ENCODE results near the gene CLASP1. TPM values are rescaled to one million over a fixed set of nuclear protein-coding genes. Genes with fewer than 3 reads are reported as not detected.
A peak's percentile ranks its signal among the peaks of the same experiment; 100 is the strongest.
"Not testable (repeated sequence)": the region's sequence is repeated elsewhere in the genome, so short reads cannot be mapped to it uniquely, and the experiment has no call there.

The CLASP1 gene
- total RNA-seq, 2 donors from 2014 or later: 63.4 to 69.5 TPM

DNA sequence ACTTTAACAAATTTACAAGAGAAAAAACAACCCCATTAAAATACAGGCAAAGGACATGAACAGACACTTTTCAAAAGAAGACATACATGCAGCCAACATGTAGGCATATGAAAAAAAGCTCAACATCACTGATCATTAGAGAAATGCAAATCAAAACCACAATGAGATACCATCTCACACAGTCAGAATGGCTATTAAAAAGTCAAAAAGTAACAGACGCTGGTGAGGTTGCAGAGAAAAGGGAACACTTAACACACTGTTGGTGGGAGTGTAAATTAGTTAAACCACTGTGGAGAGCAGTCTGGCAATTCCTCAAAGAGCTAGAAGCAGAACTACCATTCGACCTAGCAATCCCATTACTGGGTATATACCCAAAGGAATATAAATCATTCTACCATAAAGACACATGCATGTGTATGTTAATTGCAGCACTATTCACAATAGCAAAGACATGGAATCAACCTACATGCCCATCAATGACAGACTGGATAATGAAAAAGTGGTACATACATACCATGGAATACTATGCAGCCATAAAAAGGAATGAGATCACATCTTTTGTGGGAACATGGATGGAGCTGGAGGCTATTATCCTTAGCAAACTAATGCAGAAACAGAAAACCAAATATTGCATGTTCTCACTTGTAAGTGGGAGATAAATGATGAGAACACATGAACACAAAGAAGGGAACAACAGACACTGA is 96.6 kb downstream of the CLASP1 start:
- not testable (repeated sequence) for ATAC-seq

DNA sequence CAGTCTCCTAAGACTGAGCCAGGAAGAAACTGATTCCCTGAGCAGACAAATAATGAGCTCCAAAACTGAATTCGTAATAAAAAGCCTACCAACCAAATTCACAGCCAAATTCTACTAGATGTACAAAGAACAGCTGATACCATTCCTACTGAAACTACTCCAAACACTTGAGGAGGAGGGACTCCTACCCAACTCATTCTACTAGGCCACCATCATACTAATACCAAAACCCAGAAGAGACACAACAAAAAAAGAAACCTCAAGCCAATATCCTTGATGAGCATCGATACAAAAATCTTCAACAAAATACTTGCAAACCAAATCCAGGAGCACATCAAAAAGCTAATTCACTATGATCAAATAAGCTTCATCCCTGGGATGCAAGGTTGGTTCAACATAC is 98.6 kb downstream of the CLASP1 start:
- H3K27me3 Mint-ChIP-seq: no peaks in the 10 kb centered on the region
- H3K36me3 Mint-ChIP-seq (ENCODE audit: low read depth): no peaks in the 10 kb centered on the region
- no peak for ATAC-seq
- H3K9me3 ChIP-seq (ENCODE audit: control insufficient read depth, low read length, poor library complexity, severe bottlenecking): no peaks in the 10 kb centered on the region
- no peak overlapping the region for H3K4me3 Mint-ChIP-seq
- no peak overlapping the region for H3K27ac Mint-ChIP-seq
- DNase-seq: no peak
- peaks cover 40% of the 10 kb centered on the region for H3K4me1 Mint-ChIP-seq

More for the DNA sequence above, 96.6 kb downstream of the CLASP1 start:
- H3K4me3 Mint-ChIP-seq; H3K27me3 Mint-ChIP-seq; H3K27ac Mint-ChIP-seq; H3K36me3 Mint-ChIP-seq (ENCODE audit: low read depth); H3K9me3 ChIP-seq (ENCODE audit: control insufficient read depth, low read length, poor library complexity, severe bottlenecking); DNase-seq: not testable (repeated sequence)
- H3K4me1 Mint-ChIP-seq: peaks cover 42% of the 10 kb centered on the region

DNA sequence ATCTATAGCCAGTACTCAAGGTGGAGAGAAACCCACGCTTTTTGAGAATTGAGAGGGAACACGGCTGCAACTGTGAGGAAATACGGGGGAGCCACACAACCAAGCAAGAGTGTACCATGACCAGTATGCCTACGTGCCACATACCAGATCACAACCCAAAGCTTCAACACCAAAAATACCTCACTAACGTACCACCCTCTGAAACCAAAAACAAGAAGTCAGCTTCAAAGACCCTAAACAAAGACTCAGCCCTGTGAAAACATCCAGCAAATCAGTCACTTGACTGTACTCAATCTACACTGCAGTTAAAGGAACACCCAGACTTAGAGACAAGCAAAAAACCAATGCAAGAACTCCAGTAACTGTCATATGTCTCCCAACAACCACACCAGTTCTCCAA is 101.6 kb downstream of the CLASP1 start:
- H3K27ac Mint-ChIP-seq: no peak overlapping the region
- H3K4me3 Mint-ChIP-seq: no peak overlapping the region
- ATAC-seq (no peak), DNase-seq (no peak)
- peaks cover 2% of the 10 kb centered on the region for H3K36me3 Mint-ChIP-seq (ENCODE audit: low read depth)
- peaks cover 43% of the 10 kb centered on the region for H3K4me1 Mint-ChIP-seq
- H3K27me3 Mint-ChIP-seq: no peaks in the 10 kb centered on the region
- no peaks in the 10 kb centered on the region for H3K9me3 ChIP-seq (ENCODE audit: control insufficient read depth, low read length, poor library complexity, severe bottlenecking)

DNA sequence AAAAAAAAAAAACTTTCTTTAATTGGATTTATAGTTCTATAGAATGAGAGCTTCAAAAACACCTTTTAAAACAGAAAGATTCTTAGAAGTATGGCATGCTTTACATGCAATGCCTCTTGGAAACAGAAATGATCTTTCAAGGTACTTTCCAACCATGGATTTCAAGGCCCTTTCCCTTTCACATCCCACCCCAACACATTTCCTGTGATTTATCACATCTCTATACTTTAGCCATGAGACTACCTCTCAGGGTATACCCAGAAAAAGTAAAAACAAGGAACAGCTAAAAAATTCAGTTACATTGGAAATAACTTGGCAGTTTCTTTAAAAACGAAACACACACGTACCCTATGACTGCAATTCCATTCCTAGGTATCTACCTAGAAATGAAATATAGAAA is 103.3 kb downstream of the CLASP1 start:
- Mint-ChIP-seq H3K4me1 (peaks cover 37% of the 10 kb centered on the region), H3K36me3 (ENCODE audit: low read depth) (peaks cover 2% of the 10 kb centered on the region)

DNA sequence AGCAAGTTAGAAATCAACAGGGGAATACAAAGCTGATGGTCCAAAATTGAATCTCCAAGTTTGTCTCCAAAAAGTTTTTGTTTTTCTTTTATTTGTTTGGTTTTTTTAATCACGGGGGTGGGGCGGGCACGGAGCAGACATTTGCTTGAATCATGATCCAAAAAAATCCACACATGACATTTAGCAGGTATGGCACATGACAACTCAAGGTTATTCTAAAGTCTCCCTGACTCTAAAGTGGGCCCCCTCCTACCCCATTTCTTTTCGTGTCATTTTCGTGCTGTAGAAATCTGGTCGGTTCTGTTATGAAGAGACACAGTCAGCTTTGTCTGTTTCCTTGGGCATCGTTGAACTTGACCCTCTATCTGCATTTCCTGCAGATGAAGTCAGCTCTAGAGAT is 104.0 kb downstream of the CLASP1 start:
- no peaks in the 10 kb centered on the region for H3K27me3 Mint-ChIP-seq
- H3K9me3 ChIP-seq (ENCODE audit: control insufficient read depth, low read length, poor library complexity, severe bottlenecking): no peaks in the 10 kb centered on the region
- peaks cover 2% of the 10 kb centered on the region for H3K36me3 Mint-ChIP-seq (ENCODE audit: low read depth)
- H3K4me3 Mint-ChIP-seq: no peak overlapping the region
- ATAC-seq (no peak), DNase-seq (no peak)
- H3K27ac Mint-ChIP-seq: peak overlapping the region; percentile 24
- H3K4me1 Mint-ChIP-seq: peaks cover 32% of the 10 kb centered on the region

More for the DNA sequence above, 103.3 kb downstream of the CLASP1 start:
- H3K4me3 Mint-ChIP-seq: no peak overlapping the region
- peak overlapping the region; percentile 24 for H3K27ac Mint-ChIP-seq
- H3K9me3 ChIP-seq (ENCODE audit: control insufficient read depth, low read length, poor library complexity, severe bottlenecking): no peaks in the 10 kb centered on the region
- no peaks in the 10 kb centered on the region for H3K27me3 Mint-ChIP-seq
- no peak for ATAC-seq
- DNase-seq: no peak

DNA sequence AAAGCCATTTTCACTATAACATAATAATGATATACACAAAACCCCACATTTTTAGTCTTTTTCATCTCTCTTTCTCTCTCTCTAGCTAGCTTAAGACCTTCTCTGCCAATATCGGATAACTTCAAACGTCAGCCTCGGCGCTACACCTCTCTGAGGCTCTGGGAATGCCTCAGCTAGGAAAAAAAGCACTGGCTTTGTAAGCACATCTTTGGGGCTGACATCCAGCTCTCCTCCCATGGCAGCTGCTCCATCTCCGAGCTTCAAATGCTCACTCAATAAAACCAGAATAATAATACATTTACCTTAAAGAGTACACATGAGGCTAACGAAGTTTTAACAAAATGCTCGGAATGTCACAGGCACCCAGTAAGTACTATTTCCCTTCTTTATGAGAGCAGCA is 107.8 kb downstream of the CLASP1 start:
- ATAC-seq: no peak
- peaks cover 35% of the 10 kb centered on the region for H3K4me1 Mint-ChIP-seq
- H3K27ac Mint-ChIP-seq: no peak overlapping the region

DNA sequence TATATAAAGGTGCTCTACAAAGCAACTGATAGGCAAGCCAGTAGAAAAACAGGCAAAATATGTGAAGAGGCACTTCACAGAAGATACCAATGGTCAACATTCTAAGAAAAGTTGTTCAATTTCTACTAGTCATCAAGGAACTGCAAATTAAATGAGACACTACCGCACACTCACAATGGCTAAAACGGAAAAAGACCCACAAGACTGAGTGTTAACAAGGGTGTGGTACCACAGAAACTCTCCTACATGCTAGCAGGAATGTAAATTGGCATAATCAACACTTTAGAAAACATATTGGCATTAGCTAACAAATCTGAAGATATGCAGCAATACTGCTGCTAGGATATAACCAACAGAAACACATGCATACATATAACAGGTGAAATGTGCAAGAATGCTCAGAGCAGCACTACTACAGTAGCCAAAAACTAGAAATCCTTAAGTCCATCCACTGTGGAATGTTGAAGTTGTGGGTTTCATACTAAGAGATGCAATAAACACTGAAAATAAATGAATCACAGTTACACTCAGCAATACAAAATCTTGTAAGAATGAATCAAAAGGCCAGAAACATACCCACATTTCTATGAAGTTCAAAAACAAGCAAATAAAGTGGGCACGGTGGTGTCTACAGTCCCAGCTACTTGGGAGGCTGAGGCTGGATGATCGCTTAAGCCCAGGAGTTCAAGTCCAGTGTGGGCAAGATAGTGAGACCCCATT is 109.4 kb downstream of the CLASP1 start:
- Mint-ChIP-seq H3K4me1 (peaks cover 28% of the 10 kb centered on the region), H3K27me3 (no peaks in the 10 kb centered on the region), H3K27ac (peak overlapping the region; percentile 61), H3K36me3 (ENCODE audit: low read depth) (peaks cover 2% of the 10 kb centered on the region), H3K4me3 (peak overlapping the region; percentile 26)
- no peaks in the 10 kb centered on the region for H3K9me3 ChIP-seq (ENCODE audit: control insufficient read depth, low read length, poor library complexity, severe bottlenecking)
- DNase-seq (no peak), ATAC-seq (no peak)

More for the DNA sequence above, 107.8 kb downstream of the CLASP1 start:
- Mint-ChIP-seq H3K27me3 (no peaks in the 10 kb centered on the region), H3K36me3 (ENCODE audit: low read depth) (peaks cover 2% of the 10 kb centered on the region), H3K4me3 (no peak overlapping the region)
- H3K9me3 ChIP-seq (ENCODE audit: control insufficient read depth, low read length, poor library complexity, severe bottlenecking): no peaks in the 10 kb centered on the region
- DNase-seq: no peak

DNA sequence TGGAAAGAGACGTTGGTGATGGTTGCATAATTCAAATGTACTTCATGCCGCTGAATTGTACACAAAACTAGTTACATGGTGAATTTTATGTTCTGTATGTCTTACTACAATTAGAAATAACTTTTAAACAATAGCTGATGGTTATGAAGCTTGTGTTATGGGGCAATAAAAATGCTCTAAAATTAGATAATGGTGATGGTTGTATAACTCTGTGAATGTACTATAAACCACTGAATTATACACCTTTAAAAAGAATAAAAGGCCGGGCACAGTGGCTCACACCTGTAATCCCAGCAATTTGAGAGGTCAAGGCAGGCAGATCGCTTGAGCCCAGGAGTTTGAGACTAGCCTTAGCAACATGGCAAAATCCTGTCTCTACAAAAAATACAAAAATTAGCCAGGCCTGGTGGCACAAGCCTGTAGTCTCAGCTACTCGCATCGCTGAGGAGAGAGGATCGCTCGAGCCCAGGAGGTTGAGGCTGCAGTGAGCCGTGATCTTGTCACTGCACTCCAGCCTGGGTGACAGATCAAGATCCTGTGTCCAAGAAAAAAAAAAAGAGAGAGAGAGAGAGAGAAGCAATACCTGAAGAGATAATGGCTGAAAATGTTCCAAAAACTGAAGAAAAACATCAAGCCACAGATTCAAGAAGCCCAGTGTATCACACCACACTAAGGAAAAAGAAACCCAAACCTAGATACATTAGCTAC is 112.3 kb downstream of the CLASP1 start:
- no peaks in the 10 kb centered on the region for H3K27me3 Mint-ChIP-seq
- H3K36me3 Mint-ChIP-seq (ENCODE audit: low read depth): no peaks in the 10 kb centered on the region
- H3K27ac Mint-ChIP-seq: peak overlapping the region; percentile 76
- peaks cover 31% of the 10 kb centered on the region for H3K4me1 Mint-ChIP-seq
- H3K4me3 Mint-ChIP-seq: no peak overlapping the region
- no peak for ATAC-seq
- H3K9me3 ChIP-seq (ENCODE audit: control insufficient read depth, low read length, poor library complexity, severe bottlenecking): no peaks in the 10 kb centered on the region
- no peak for DNase-seq

DNA sequence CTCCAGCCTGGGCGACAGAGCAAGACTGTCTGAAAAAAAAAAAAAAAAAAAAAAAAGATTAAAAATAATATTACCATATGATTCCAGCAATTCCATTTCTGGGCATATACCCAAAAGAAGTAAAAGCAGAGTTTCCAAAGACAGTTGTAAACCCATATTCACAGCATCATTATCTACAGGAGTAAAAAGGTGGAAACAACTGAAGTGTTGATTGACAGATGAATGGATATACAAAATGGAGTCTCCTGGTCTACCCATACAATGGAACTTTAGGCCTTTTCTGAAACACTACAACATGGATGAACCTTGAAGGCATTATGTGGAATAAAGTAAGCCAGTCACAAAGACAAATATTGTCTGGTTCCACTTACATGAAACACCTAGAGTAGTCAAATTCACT is 112.9 kb downstream of the CLASP1 start:
- no peaks in the 10 kb centered on the region for H3K9me3 ChIP-seq (ENCODE audit: control insufficient read depth, low read length, poor library complexity, severe bottlenecking)
- H3K36me3 Mint-ChIP-seq (ENCODE audit: low read depth): no peaks in the 10 kb centered on the region
- H3K4me3 Mint-ChIP-seq: no peak overlapping the region
- no peak for DNase-seq
- H3K27ac Mint-ChIP-seq: peak overlapping the region; percentile 76
- no peak for ATAC-seq
- H3K4me1 Mint-ChIP-seq: peaks cover 31% of the 10 kb centered on the region
- H3K27me3 Mint-ChIP-seq: no peaks in the 10 kb centered on the region

DNA sequence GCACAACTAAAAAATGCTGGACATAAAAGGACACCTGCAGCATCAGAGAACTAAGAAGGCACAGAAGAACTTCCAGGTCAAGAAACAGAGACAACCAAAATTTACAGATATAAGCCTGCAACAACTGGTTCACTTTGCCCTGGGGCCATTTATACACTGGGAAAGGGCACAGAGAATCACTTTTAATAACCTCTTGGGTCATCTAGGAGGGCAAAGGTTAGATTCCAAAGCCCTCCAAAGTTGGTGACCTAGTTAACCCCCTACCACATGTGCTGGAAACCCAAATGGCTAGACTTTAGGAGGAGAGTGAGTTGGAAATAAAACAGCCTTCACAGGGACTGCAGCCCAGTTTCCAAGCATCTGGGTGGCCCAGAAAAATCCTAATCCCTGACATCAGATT is 115.3 kb downstream of the CLASP1 start:
- H3K4me1 Mint-ChIP-seq: peaks cover 31% of the 10 kb centered on the region
- H3K27me3 Mint-ChIP-seq: no peaks in the 10 kb centered on the region
- no peak overlapping the region for H3K4me3 Mint-ChIP-seq
- no peaks in the 10 kb centered on the region for H3K36me3 Mint-ChIP-seq (ENCODE audit: low read depth)
- no peaks in the 10 kb centered on the region for H3K9me3 ChIP-seq (ENCODE audit: control insufficient read depth, low read length, poor library complexity, severe bottlenecking)
- DNase-seq (no peak), ATAC-seq (no peak)
- peak overlapping the region; percentile 49 for H3K27ac Mint-ChIP-seq

DNA sequence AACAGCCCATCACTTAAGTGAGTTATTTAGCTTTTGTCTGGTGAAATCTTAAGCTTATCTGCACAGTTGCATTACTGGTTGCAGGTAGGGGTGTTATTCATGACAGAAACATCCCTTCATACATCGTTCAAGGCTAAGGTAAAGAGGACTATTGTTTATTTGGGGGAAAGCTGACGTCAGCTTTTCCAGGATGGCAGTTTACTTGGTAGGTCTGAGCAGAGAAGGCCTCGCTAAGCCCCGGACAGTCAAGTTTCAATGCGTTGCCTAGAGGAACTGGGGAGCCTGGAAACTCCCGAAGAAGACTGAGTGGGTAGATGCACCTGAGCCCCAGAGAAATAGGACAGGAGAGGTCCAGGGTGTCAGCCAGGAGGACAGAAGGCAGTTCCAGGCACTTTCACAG is 116.4 kb downstream of the CLASP1 start:
- DNase-seq (no peak), ATAC-seq (no peak)
- peak overlapping the region; percentile 49 for H3K27ac Mint-ChIP-seq
- peaks cover 37% of the 10 kb centered on the region for H3K4me1 Mint-ChIP-seq
- H3K4me3 Mint-ChIP-seq: no peak overlapping the region
- no peaks in the 10 kb centered on the region for H3K36me3 Mint-ChIP-seq (ENCODE audit: low read depth)
- no peaks in the 10 kb centered on the region for H3K27me3 Mint-ChIP-seq
- no peaks in the 10 kb centered on the region for H3K9me3 ChIP-seq (ENCODE audit: control insufficient read depth, low read length, poor library complexity, severe bottlenecking)

DNA sequence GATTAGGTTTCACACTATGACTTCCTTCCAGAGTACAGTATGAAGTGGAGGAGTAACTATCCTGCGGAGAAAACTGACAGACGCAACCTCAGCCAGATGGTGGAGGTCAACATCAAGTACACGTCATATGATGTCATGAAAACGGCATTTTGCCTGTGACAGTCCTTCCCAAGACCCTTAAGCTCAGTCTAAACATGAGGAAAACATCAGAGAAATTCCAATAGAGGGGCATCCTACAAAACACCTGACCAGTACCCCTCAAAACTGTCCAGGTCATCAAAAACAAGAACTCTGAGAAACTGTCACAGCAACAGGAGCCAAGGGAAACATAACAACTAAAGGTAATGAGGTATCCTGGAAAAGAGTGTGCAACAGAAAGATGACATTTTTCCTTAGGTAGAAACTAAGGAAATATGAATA is 116.9 kb downstream of the CLASP1 start:
- Mint-ChIP-seq H3K27me3 (no peaks in the 10 kb centered on the region), H3K36me3 (ENCODE audit: low read depth) (no peaks in the 10 kb centered on the region), H3K27ac (peak overlapping the region; percentile 99), H3K4me3 (no peak overlapping the region), H3K4me1 (peaks cover 39% of the 10 kb centered on the region)
- no peaks in the 10 kb centered on the region for H3K9me3 ChIP-seq (ENCODE audit: control insufficient read depth, low read length, poor library complexity, severe bottlenecking)
- no peak for DNase-seq
- no peak for ATAC-seq

DNA sequence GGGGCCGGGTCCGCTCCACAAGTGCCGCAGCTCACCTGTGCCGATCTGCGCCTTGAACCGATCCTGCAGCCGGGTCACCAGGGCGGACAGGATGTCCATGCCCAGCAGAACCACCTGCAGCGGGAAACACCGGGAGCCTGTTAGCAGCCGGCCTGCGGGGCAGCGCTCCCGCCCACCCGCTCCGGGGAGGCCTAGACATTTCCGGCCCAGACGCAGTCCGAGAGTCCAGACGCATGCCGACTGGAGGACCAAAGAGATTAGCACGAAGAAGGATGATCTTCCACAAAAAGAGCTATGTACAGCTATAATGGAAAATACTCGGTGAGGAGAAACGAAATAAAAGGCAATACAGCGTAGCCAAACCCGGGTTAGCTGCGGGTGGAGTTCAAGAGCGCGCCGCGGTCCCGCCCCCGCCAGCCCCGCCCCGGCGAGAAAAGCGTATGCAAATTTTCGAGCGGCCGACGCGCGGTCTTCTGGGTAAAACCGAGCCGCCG is 119.0 kb downstream of the CLASP1 start:
- Mint-ChIP-seq H3K4me1 (peaks cover 30% of the 10 kb centered on the region), H3K27ac (peak overlapping the region; percentile 99), H3K36me3 (ENCODE audit: low read depth) (no peaks in the 10 kb centered on the region), H3K4me3 (peak overlapping the region; percentile 96), H3K27me3 (no peaks in the 10 kb centered on the region)
- ATAC-seq (peak; percentile 77), DNase-seq (peak; percentile 72 to 77 (median 76))
- H3K9me3 ChIP-seq (ENCODE audit: control insufficient read depth, low read length, poor library complexity, severe bottlenecking): no peaks in the 10 kb centered on the region
